HepG2 (cell line): Measurements from ENCODE around the gene SLC9A5. TPM values are rescaled to one million over a fixed set of nuclear protein-coding genes. Genes with fewer than 3 reads are reported as not detected.

Experiments used
- AGO1 ChIP-seq: fragments of 200-400 bp; formaldehyde crosslinking; IDR thresholded peaks from 2 replicates; pipeline ENCODE4 v1.6.1; 2017; ENCODE audit warnings: mild to moderate bottlenecking, low read depth, low read length, moderate library complexity; ENCODE audit not compliant: poor library complexity, severe bottlenecking
- ATF5 ChIP-seq: sonication (generic); formaldehyde crosslinking; IDR thresholded peaks from 2 replicates; pipeline ENCODE4 v1.4.0; 2020; ENCODE audit warnings: mild to moderate bottlenecking, low read depth, missing genetic modification reagents
- BORCS8-MEF2B ChIP-seq: sonication (generic); formaldehyde crosslinking; IDR thresholded peaks from 2 replicates; pipeline ENCODE4 v1.8.0; 2022; ENCODE audit warnings: mild to moderate bottlenecking, missing genetic modification reagents
- HINFP ChIP-seq: sonication (generic); formaldehyde crosslinking; IDR thresholded peaks from 2 replicates; pipeline ENCODE4 v1.4.0; 2020; ENCODE audit warnings: low read depth, mild to moderate bottlenecking, missing genetic modification reagents
- IKZF5 ChIP-seq: IDR thresholded peaks from 2 replicates; pipeline ENCODE4 v1.6.1; 2018; ENCODE audit warnings: missing genetic modification reagents, mild to moderate bottlenecking, missing compliant biosample characterization
- KDM6A ChIP-seq: IDR thresholded peaks from 2 replicates; pipeline ENCODE4 v1.6.1; 2016; ENCODE audit warnings: low read depth
- KLF16 ChIP-seq, 2 experiments: sonication (generic) in 1 of 2; formaldehyde crosslinking in 1 of 2; IDR thresholded peaks; 2 replicates each; pipeline versions ENCODE4 v1.6.1 to v1.8.0; 2016 to 2023; ENCODE audit warnings: missing genetic modification reagents in 2 of 2, missing compliant biosample characterization in 1 of 2
- MAF1 ChIP-seq: sonication (generic); formaldehyde crosslinking; IDR thresholded peaks from 2 replicates; pipeline ENCODE4 v1.5.0; 2020; ENCODE audit warnings: missing genetic modification reagents, borderline replicate concordance
- POGK ChIP-seq: sonication (generic); formaldehyde crosslinking; conservative IDR thresholded peaks from 2 replicates; pipeline ENCODE4 v1.8.0; 2022; ENCODE audit warnings: mild to moderate bottlenecking, moderate library complexity, missing genetic modification reagents
- RAD21 ChIP-seq: fragments of 450-650 bp; formaldehyde crosslinking; IDR thresholded peaks from 2 replicates; pipeline ENCODE4 v1.5.0; 2020; ENCODE audit warnings: mild to moderate bottlenecking
- RNF219 ChIP-seq: sonication (generic); formaldehyde crosslinking; IDR thresholded peaks from 2 replicates; pipeline ENCODE4 v1.5.0; 2020; ENCODE audit warnings: mild to moderate bottlenecking, missing genetic modification reagents
- SNAPC5 ChIP-seq: sonication (generic); formaldehyde crosslinking; IDR thresholded peaks from 2 replicates; pipeline ENCODE4 v1.8.1; 2023; ENCODE audit warnings: mild to moderate bottlenecking, missing genetic modification reagents, borderline replicate concordance
- ZNF253 ChIP-seq: sonication (generic); formaldehyde crosslinking; IDR thresholded peaks from 2 replicates; pipeline ENCODE4 v1.8.0; 2022; ENCODE audit warnings: mild to moderate bottlenecking, missing genetic modification reagents, borderline replicate concordance
- ZNF414 ChIP-seq: sonication (generic); formaldehyde crosslinking; IDR thresholded peaks from 2 replicates; pipeline ENCODE4 v1.5.0; 2020; ENCODE audit warnings: missing genetic modification reagents
- ZNF572 ChIP-seq: sonication (generic); formaldehyde crosslinking; IDR thresholded peaks from 2 replicates; pipeline ENCODE4 v1.5.1; 2020; ENCODE audit warnings: mild to moderate bottlenecking, missing genetic modification reagents
- ZNF589 ChIP-seq: sonication (generic); formaldehyde crosslinking; conservative IDR thresholded peaks from 2 replicates; pipeline ENCODE4 v1.8.0; 2022; ENCODE audit warnings: mild to moderate bottlenecking, moderate library complexity, missing genetic modification reagents
- ZNF672 ChIP-seq: sonication (generic); formaldehyde crosslinking; IDR thresholded peaks from 2 replicates; pipeline ENCODE4 v1.8.1; 2022; ENCODE audit warnings: missing genetic modification reagents
- ZNF761 ChIP-seq: sonication (generic); formaldehyde crosslinking; conservative IDR thresholded peaks from 2 replicates; pipeline ENCODE4 v1.4.0; 2020; ENCODE audit warnings: mild to moderate bottlenecking, missing genetic modification reagents
- ZNF782 ChIP-seq: sonication (generic); formaldehyde crosslinking; IDR thresholded peaks from 2 replicates; pipeline ENCODE4 v1.4.0; 2020; ENCODE audit warnings: missing genetic modification reagents, mild to moderate bottlenecking, borderline replicate concordance
- polyA plus RNA-seq, 8 experiments: library from polyadenylated mRNA; depleted of rRNA in 3 of 8; stranded (reverse) in 7 of 8; unstranded in 1 of 8; fragments of >200 nt; fragmentation: Illumina TruSeq in 4 of 8; extraction: Trizol in 4 of 8; gene quantifications; 2 replicates each; pipeline versions ENCODE4 v1.2.1 to v1.2.3, GENCODE V29; 2011 to 2016; ENCODE audit warnings: low read depth in 4 of 8, missing spikeins in 1 of 8, mixed read lengths in 1 of 8; ENCODE audit not compliant: insufficient read depth in 1 of 8
- total RNA-seq, 5 experiments: library from RNA; depleted of rRNA; stranded (reverse); fragments of >200 nt; fragmentation: Illumina TruSeq; extraction: Trizol; gene quantifications; 2 replicates each; pipeline ENCODE4 v1.2.3, GENCODE V29; 2016; ENCODE audit warnings: low read depth in 1 of 5

SLC9A5 gene
- total and polyA plus RNA-seq, 2 of the 13 experiments (the other 11 are each of a cell fraction or from before 2014, with no cell fraction given): 0.58 to 1.4 TPM

- TF ChIP-seq ATF5 (CRISPR knock-in tag): 0 out of 2 replicates have a peak, but pooled peaks have one; percentile 70
- 0 out of 2 replicates have a peak, but pooled peaks have one; percentile 13 for TF ChIP-seq SNAPC5 (CRISPR knock-in tag)
- no peak; the same call in 1 of the 2 replicates for TF ChIP-seq RNF219 (CRISPR knock-in tag)
- peak; percentile 84 for TF ChIP-seq POGK
- 0 out of 2 replicates have a peak, but pooled peaks have one; percentile 31 for TF ChIP-seq HINFP
- TF ChIP-seq AGO1: peak; percentile 33
- TF ChIP-seq ZNF572 (CRISPR knock-in tag): peak; percentile 95; the same call in 1 of the 2 replicates
- 0 out of 2 replicates have a peak, but pooled peaks have one; percentile 17 for TF ChIP-seq MAF1 (CRISPR knock-in tag)
- peak; percentile 89 for TF ChIP-seq ZNF782 (CRISPR knock-in tag)
- 0 out of 2 replicates have a peak, but pooled peaks have one; percentile 25 for TF ChIP-seq KDM6A
- peak; percentile 93; the same call in 1 of the 2 replicates for TF ChIP-seq ZNF253
- peak; percentile 81 for TF ChIP-seq ZNF672
- TF ChIP-seq ZNF414 (CRISPR knock-in tag): no peak
- TF ChIP-seq ZNF589 (CRISPR knock-in tag): peak; percentile 65; the same call in 1 of the 2 replicates
- TF ChIP-seq IKZF5 (CRISPR knock-in tag): peak; percentile 60
- no peak for TF ChIP-seq KLF16 (CRISPR knock-in tag; IDR thresholded peaks at IDR 0.05)
- TF ChIP-seq ZNF761: peak; percentile 88; the same call in 1 of the 2 replicates
- TF ChIP-seq BORCS8-MEF2B (CRISPR knock-in tag): peak; percentile 96
- peak; percentile 94 for TF ChIP-seq RAD21
Measured at GRCh38 chr16:67279296-67280089, 30.7 kb downstream of the SLC9A5 start, which contains the start of gene PLEKHG4 (continued).
